CD4-positive, alpha-beta T cell treated with Interleukin-21 for 1 hour (primary cell): ENCODE data around the gene ENOX1.

ENCODE experiments used
- DNase-seq: peaks from one replicate; pipeline ENCODE4 v3.0.0-alpha.2; 2020

Gene ENOX1

GRCh38 chr13:43528992-43529391 is 257.8 kb downstream of the ENOX1 start:
- no peak for DNase-seq

GRCh38 chr13:43522788-43523187 is 264.0 kb downstream of the ENOX1 start:
- no peak for DNase-seq

GRCh38 chr13:43520351-43520750 is 266.4 kb downstream of the ENOX1 start:
- DNase-seq, result no peak

GRCh38 chr13:43518833-43519232 is 267.9 kb downstream of the ENOX1 start:
- no peak for DNase-seq

- DNase-seq, result no peak
Observed at GRCh38 chr13:43516401-43516833, 270.4 kb downstream of the ENOX1 start.

- no peak for DNase-seq
Observed at GRCh38 chr13:43515531-43515930, 271.2 kb downstream of the ENOX1 start.

- DNase-seq, result no peak
Observed at GRCh38 chr13:43514311-43514710, 272.5 kb downstream of the ENOX1 start.

GRCh38 chr13:43512221-43512620 is 274.6 kb downstream of the ENOX1 start:
- no peak for DNase-seq

GRCh38 chr13:43510956-43511901 is 275.5 kb downstream of the ENOX1 start:
- no peak for DNase-seq

GRCh38 chr13:43495732-43496131 is 291.0 kb downstream of the ENOX1 start:
- no peak for DNase-seq

- DNase-seq, result no peak
Observed at GRCh38 chr13:43494206-43494605, 292.6 kb downstream of the ENOX1 start.

GRCh38 chr13:43493496-43494000 is 293.2 kb downstream of the ENOX1 start:
- DNase-seq, result no peak

- DNase-seq, result no peak
Observed at GRCh38 chr13:43492745-43493144, 294.0 kb downstream of the ENOX1 start.

- no peak for DNase-seq
Observed at GRCh38 chr13:43492311-43492710, 294.5 kb downstream of the ENOX1 start.

- no peak for DNase-seq
Observed at GRCh38 chr13:43489233-43489632, 297.5 kb downstream of the ENOX1 start.

- DNase-seq, result no peak
Observed at GRCh38 chr13:43487885-43488284, 298.9 kb downstream of the ENOX1 start.

- no peak for DNase-seq
Observed at GRCh38 chr13:43487461-43487860, 299.3 kb downstream of the ENOX1 start.

- DNase-seq, result no peak
Observed at GRCh38 chr13:43484432-43485225, 302.1 kb downstream of the ENOX1 start.

GRCh38 chr13:43483930-43484329 is 302.8 kb downstream of the ENOX1 start:
- no peak for DNase-seq

- DNase-seq, result no peak
Observed at GRCh38 chr13:43482641-43483040, 304.1 kb downstream of the ENOX1 start.

- DNase-seq, result no peak
Observed at GRCh38 chr13:43482026-43482425, 304.7 kb downstream of the ENOX1 start.

GRCh38 chr13:43478902-43479301 is 307.9 kb downstream of the ENOX1 start:
- no peak for DNase-seq

GRCh38 chr13:43478211-43478610 is 308.6 kb downstream of the ENOX1 start:
- no peak for DNase-seq

- DNase-seq, result no peak
Observed at GRCh38 chr13:43475140-43475539, 311.6 kb downstream of the ENOX1 start.
